Right lobe of liver (tissue), 4 donors: ENCODE measurements around the gene CFL1.

Experiments
- CTCF ChIP-seq, 4 donors: fragments of 200-600 bp in 3 of 4; fragments of 450-650 bp in 1 of 4; IDR thresholded peaks; one replicate each; pipeline versions ENCODE4 v1.5.1 to v1.8.0; 2016 to 2022; ENCODE audit warnings: antibody characterized with exemption in 4 of 4, mild to moderate bottlenecking in 2 of 4
- POLR2A ChIP-seq: fragments of 450-650 bp; IDR thresholded peaks from one replicate; pipeline ENCODE4 v1.6.1; 2017; ENCODE audit warnings: antibody characterized with exemption, mild to moderate bottlenecking
- donor health status: DM: no; HTN: no; CAD: no.
- donor health status: DM: no; HTN: no; CAD: no.
- donor health status: DM: no; HTN: yes; CAD: no.

- TF ChIP-seq CTCF (IDR thresholded peaks at IDR 0.05) (no peak), POLR2A (no peak)
Measured at GRCh38 chr11:65882120-65883057, 24.4 kb upstream of the CFL1 start.
